ENCODE data around the gene SPATA2L. TPM values are rescaled to one million over a fixed set of nuclear protein-coding genes. Genes with fewer than 3 reads are reported as not detected.

SPATA2L gene
- total RNA-seq, 2 experiments from 2014 or later: 5.8 to 7.4 TPM

Other genes with a start within 250 kb of the SPATA2L start
- gene ANKRD11, start 211.1 kb downstream of the SPATA2L start, total RNA-seq: 100 to 1,000 TPM; 184 to 235 TPM
- 100 to 1,000 TPM in 1 of 2 experiments, 10 to 100 TPM in 1; 92.1 to 110 TPM for gene SPG7, start 193.3 kb downstream of the SPATA2L start, total RNA-seq
- gene RPL13, start 141.0 kb downstream of the SPATA2L start, total RNA-seq: 1,000 to 10,000 TPM; 2,153 to 2,209 TPM
- 1 to 10 TPM in 1 of 2 experiments, under 1 TPM in 1; 0.38 to 3.1 TPM for gene CPNE7, start 125.9 kb downstream of the SPATA2L start, total RNA-seq
- not detected for gene DPEP1, start 88.1 kb downstream of the SPATA2L start, total RNA-seq
- gene CHMP1A, start 44.0 kb downstream of the SPATA2L start, total RNA-seq: 100 to 1,000 TPM in 1 of 2 experiments, 10 to 100 TPM in 1; 86.5 to 106 TPM
- 10 to 100 TPM; 14.5 to 17.4 TPM for gene SPATA33, start 43.9 kb downstream of the SPATA2L start, total RNA-seq
- 10 to 100 TPM; 80.5 to 94.2 TPM for gene CDK10, start 15.0 kb downstream of the SPATA2L start, total RNA-seq
- gene VPS9D1, start 19.2 kb upstream of the SPATA2L start, total RNA-seq: 1 to 10 TPM; 3.6 to 4.6 TPM
- 10 to 100 TPM; 38.0 to 58.1 TPM for gene ZNF276, start 19.8 kb upstream of the SPATA2L start, total RNA-seq
- gene FANCA, start 114.9 kb upstream of the SPATA2L start, total RNA-seq: 100 to 1,000 TPM; 135 to 202 TPM
- gene SPIRE2, start 126.8 kb upstream of the SPATA2L start, total RNA-seq: under 1 TPM; 0.44 to 0.80 TPM
- 100 to 1,000 TPM; 181 to 216 TPM for gene TCF25, start 171.9 kb upstream of the SPATA2L start, total RNA-seq
- gene MC1R, start 217.2 kb upstream of the SPATA2L start, total RNA-seq: 1 to 10 TPM; 2.6 to 4.1 TPM
- gene TUBB3, start 221.6 kb upstream of the SPATA2L start, total RNA-seq: 1 to 10 TPM; 3.6 to 5.0 TPM
- 10 to 100 TPM; 26.7 to 27.7 TPM for gene DEF8, start 247.1 kb upstream of the SPATA2L start, total RNA-seq

All from activated CD8-positive, alpha-beta memory T cell treated with anti-CD3 and anti-CD28 coated beads, Interleukin-2, amount 10 ng/mL, durations not matched to agents 7 days and 5 days (primary cell).